HEK293T (cell line): ENCODE data around the gene KRTAP4-16.
"Not testable (repeated sequence)": the region's sequence is repeated elsewhere in the genome, so short reads cannot be mapped to it uniquely, and the experiment has no call there.

Source experiments
- CTBP1 ChIP-seq: fragments of 450-650 bp; IDR thresholded peaks from 2 replicates; pipeline ENCODE4 v1.6.1; 2016; ENCODE audit warnings: borderline replicate concordance
- FOXA1 ChIP-seq: fragments of 450-650 bp; IDR thresholded peaks from 2 replicates; pipeline ENCODE4 v1.6.1; 2016; ENCODE audit warnings: mild to moderate bottlenecking
- FOXM1 ChIP-seq: fragments of 450-650 bp; IDR thresholded peaks from 2 replicates; pipeline ENCODE4 v1.6.1; 2017; ENCODE audit warnings: mild to moderate bottlenecking, borderline replicate concordance
- HDGF ChIP-seq: fragments of 450-650 bp; IDR thresholded peaks from 2 replicates; pipeline ENCODE4 v1.6.1; 2017; ENCODE audit warnings: antibody characterized with exemption, borderline replicate concordance
- SP1 ChIP-seq: fragments of 450-650 bp; IDR thresholded peaks from 2 replicates; pipeline ENCODE4 v1.6.1; 2017
- SUZ12 ChIP-seq: fragments of 450-650 bp; IDR thresholded peaks from 2 replicates; pipeline ENCODE4 v1.6.1; 2016; ENCODE audit warnings: mild to moderate bottlenecking
- TARDBP ChIP-seq: fragments of 450-650 bp; IDR thresholded peaks from 2 replicates; pipeline ENCODE4 v1.6.1; 2016
- ZNF384 ChIP-seq: fragments of 450-650 bp; IDR thresholded peaks from 2 replicates; pipeline ENCODE4 v1.6.1; 2016
- TF ChIP-seq, protein P1 (sequence below): fragments of 450-650 bp; IDR thresholded peaks from 2 replicates; pipeline ENCODE4 v1.6.1; 2016

DNA sequence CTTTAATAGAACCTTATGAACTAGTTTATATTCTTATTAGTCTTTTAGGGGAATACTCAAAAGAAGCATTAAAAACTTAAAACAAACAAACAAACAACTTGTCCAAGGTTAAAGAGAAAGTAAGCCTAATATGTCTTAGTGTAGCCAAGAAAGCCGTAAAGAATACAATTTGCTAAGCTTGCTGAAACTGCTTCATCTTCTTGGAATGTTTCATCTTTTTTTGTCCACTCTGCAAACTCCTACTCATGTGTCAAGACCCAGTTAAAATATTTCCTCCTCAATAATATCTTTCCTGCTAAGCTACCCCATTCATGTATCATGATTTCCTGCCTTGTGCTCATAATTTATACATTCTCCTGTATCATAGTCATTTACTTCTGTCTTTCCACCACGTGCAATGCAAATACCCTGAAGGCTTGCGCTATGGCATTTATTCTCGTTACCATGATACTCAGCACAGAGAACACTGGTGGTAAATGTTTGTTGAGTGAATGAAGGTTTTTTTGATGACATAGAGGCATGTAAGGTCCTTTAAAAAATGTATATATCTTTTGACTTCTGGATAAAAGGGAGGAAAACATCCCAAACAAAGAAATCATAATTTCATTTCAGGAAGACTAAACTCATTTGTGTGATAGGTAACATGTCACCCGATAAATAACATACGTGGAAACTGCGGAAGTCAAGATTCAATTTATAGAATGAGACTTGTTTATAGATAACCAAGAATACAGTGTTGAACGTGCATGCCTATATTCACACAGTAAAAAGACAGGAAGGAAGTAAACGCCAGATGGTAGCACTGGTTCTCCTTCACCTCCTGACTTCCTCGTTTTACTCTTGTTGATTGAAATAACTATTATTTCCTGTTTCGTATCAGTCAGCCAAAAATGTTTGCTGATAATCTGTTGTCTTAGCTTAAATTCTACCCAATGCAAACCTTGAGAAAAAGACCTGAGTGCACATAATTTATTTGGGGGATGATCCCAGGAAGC lies 18.0 kb upstream of the KRTAP4-16 start:
- TF ChIP-seq, protein P1, sequence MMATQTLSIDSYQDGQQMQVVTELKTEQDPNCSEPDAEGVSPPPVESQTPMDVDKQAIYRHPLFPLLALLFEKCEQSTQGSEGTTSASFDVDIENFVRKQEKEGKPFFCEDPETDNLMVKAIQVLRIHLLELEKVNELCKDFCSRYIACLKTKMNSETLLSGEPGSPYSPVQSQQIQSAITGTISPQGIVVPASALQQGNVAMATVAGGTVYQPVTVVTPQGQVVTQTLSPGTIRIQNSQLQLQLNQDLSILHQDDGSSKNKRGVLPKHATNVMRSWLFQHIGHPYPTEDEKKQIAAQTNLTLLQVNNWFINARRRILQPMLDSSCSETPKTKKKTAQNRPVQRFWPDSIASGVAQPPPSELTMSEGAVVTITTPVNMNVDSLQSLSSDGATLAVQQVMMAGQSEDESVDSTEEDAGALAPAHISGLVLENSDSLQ, result not testable (repeated sequence)
- not testable (repeated sequence) for TF ChIP-seq CTBP1, TARDBP, SUZ12, HDGF, FOXA1, FOXM1, SP1, ZNF384
